ENCODE results near the gene POU1F1.
"Not testable (repeated sequence)": the region's sequence is repeated elsewhere in the genome, so short reads cannot be mapped to it uniquely, and the experiment has no call there.

POU1F1 gene

DNA sequence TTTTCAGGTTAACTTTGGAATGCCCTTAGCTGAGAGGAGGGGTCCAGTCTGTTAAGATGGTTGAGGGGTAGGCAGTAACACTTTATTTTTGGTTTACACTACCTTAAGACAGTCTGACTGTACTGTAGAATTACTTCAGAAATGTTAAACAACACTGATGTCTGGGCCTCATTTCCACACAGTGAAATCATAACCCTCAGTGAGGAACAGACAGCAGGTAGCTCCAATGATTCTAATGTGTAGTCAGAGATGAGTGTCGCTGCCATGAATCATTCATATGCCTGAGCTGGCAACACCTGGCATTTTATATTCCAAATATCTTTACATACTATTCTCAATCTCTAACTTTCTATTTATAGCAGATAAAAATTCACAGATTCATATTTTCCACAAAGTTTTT, 37.3 kb upstream of the POU1F1 start:
- no peak for TF ChIP-seq CTCF (IDR thresholded peaks at IDR 0.05; ENCODE audit: low read depth, low read length, missing control alignments)
- H3K27me3 ChIP-seq (replicated peaks) = no peaks in the 10 kb centered on the region
- H3K4me3 ChIP-seq (ENCODE audit: low read depth, low read length) = no peak overlapping the region
- no peak overlapping the region for H3K27ac ChIP-seq
- no peak for DNase-seq
- in situ Hi-C loops (cut with HindIII; ENCODE audit: low pct_ligation_motif_present, low sequenced_read_pairs) = no loop called here
- H3K36me3 ChIP-seq (replicated peaks) = no peaks in the 10 kb centered on the region

DNA sequence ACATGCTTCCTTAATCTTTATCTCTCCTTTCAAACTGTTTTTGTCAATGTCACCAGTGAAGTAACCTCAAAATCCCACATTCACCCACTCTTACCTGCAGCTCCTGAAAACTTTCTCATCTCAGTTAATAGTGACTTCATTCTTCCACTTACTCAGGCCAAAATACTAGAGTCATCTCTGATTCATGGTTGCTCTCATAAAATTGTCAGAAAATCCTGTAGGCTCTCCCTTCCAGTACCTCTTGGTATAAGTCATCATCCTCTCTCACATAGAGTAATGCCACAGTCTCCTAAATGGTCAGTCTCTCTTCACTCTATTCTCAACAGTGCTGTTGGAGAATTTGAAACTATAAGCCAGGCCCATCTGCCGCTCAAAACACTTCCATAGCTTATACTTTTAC, 34.9 kb upstream of the POU1F1 start:
- Histone ChIP-seq H3K27ac (no peak overlapping the region), H3K4me3 (ENCODE audit: low read depth, low read length) (no peak overlapping the region), H3K36me3 (replicated peaks) (no peaks in the 10 kb centered on the region), H3K27me3 (replicated peaks) (no peaks in the 10 kb centered on the region)
- TF ChIP-seq CTCF (IDR thresholded peaks at IDR 0.05; ENCODE audit: low read depth, low read length, missing control alignments) = no peak
- no peak for DNase-seq
- in situ Hi-C loops (cut with HindIII; ENCODE audit: low pct_ligation_motif_present, low sequenced_read_pairs) = no loop called here

DNA sequence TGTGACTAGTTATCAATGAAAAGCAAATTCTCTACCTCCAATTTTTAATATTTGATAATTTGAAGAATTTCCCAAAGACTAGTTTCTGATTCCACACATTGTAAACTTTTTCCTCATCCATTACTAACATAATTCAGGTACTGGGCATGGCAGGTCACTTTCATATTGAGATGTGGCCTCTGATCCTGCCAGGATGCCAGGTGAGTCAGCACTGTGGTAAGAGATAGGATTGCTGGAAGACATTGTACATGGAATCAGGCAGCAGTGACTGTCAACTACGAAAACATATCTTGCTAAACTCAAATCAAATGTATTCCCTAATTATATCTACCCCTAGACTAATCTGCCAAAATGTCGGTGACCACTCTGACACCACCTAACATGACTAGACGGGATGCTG, 33.2 kb upstream of the POU1F1 start:
- Histone ChIP-seq H3K36me3 (replicated peaks) (no peaks in the 10 kb centered on the region), H3K27me3 (replicated peaks) (no peaks in the 10 kb centered on the region), H3K4me3 (ENCODE audit: low read depth, low read length) (no peak overlapping the region), H3K27ac (no peak overlapping the region)
- DNase-seq = no peak
- TF ChIP-seq CTCF (IDR thresholded peaks at IDR 0.05; ENCODE audit: low read depth, low read length, missing control alignments) = no peak
- in situ Hi-C loops (cut with HindIII; ENCODE audit: low pct_ligation_motif_present, low sequenced_read_pairs) = no loop called here

DNA sequence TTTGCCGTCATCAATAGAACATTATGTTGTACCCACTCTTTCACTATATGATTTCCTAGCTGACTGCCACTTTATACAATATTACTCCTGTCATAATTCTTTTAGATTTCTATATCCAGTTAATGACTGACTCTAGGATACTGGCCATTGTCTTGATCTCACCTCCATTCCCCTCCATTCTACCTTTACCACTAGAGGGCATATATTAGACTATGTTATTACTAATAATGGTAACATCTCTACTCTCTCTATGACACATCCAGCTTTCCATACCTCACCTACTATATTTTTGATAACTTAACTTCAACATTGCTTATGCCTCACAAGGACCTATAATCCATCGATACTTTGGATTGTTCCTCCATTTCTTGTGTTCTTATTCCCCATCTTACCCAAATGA, 31.4 kb upstream of the POU1F1 start:
- Histone ChIP-seq H3K27me3 (replicated peaks) (no peaks in the 10 kb centered on the region), H3K4me3 (ENCODE audit: low read depth, low read length) (no peak overlapping the region), H3K27ac (no peak overlapping the region), H3K36me3 (replicated peaks) (no peaks in the 10 kb centered on the region)
- DNase-seq = no peak
- peak; percentile 45 for TF ChIP-seq CTCF (IDR thresholded peaks at IDR 0.05; ENCODE audit: low read depth, low read length, missing control alignments)
- in situ Hi-C loops (cut with HindIII; ENCODE audit: low pct_ligation_motif_present, low sequenced_read_pairs) = no loop called here

GRCh38 chr3:87305517-87305916, 29.1 kb upstream of the POU1F1 start:
- TF ChIP-seq CTCF (IDR thresholded peaks at IDR 0.05; ENCODE audit: low read depth, low read length, missing control alignments) = no peak
- Histone ChIP-seq H3K27me3 (replicated peaks) (no peaks in the 10 kb centered on the region), H3K27ac (no peak overlapping the region), H3K36me3 (replicated peaks) (no peaks in the 10 kb centered on the region), H3K4me3 (ENCODE audit: low read depth, low read length) (no peak overlapping the region)
- no peak for DNase-seq
- in situ Hi-C loops (cut with HindIII; ENCODE audit: low pct_ligation_motif_present, low sequenced_read_pairs) = no loop called here

DNA sequence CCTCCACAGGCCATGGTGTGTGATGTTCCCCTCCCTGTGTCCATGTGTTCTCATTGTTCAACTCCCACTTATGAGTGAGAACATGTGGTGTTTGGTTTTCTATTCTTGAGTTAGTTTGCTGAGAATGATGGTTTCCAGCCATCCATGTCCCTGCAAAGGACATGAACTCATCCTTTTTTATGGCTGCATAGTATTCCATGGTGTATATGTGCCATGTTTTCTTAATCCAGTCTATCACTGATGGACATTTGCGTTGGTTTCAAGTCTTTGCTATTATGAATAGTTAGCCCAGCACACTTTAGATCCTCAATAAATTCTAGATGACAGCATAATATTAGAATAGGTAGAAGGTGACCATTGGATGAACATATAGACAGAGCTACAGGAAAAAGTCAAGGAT, 28.6 kb upstream of the POU1F1 start:
- in situ Hi-C loops (cut with HindIII; ENCODE audit: low pct_ligation_motif_present, low sequenced_read_pairs); DNase-seq; H3K36me3 ChIP-seq (replicated peaks); H3K27me3 ChIP-seq (replicated peaks); H3K27ac ChIP-seq; H3K4me3 ChIP-seq (ENCODE audit: low read depth, low read length): not testable (repeated sequence)

Measured in brain microvascular endothelial cell (primary cell).